ENCODE data around the gene GNAL.
"Not testable (repeated sequence)": the region's sequence is repeated elsewhere in the genome, so short reads cannot be mapped to it uniquely, and the experiment has no call there.

GNAL gene

GRCh38 chr18:11854554-11854953 lies 165.5 kb downstream of the GNAL start:
- DNase-seq = not testable (repeated sequence)

- no peak for DNase-seq
Measured at GRCh38 chr18:11857177-11857887, 168.3 kb downstream of the GNAL start.

GRCh38 chr18:11859282-11859830 lies 170.3 kb downstream of the GNAL start:
- DNase-seq = no peak

- DNase-seq = no peak
Measured at GRCh38 chr18:11859903-11860407, 170.9 kb downstream of the GNAL start.

- no peak for DNase-seq
Measured at GRCh38 chr18:11860594-11861450, 171.8 kb downstream of the GNAL start.

- no peak for DNase-seq
Measured at GRCh38 chr18:11861583-11862288, 172.7 kb downstream of the GNAL start.

GRCh38 chr18:11862468-11863137 lies 173.5 kb downstream of the GNAL start:
- DNase-seq = no peak

- no peak for DNase-seq
Measured at GRCh38 chr18:11864471-11864870, 175.4 kb downstream of the GNAL start.

- no peak for DNase-seq
Measured at GRCh38 chr18:11865071-11865470, 176.0 kb downstream of the GNAL start.

- no peak for DNase-seq
Measured at GRCh38 chr18:11866329-11866728, 177.3 kb downstream of the GNAL start.

GRCh38 chr18:11866764-11867163 lies 177.7 kb downstream of the GNAL start:
- DNase-seq = no peak

GRCh38 chr18:11868230-11868629 lies 179.2 kb downstream of the GNAL start:
- DNase-seq = no peak

- DNase-seq = no peak
Measured at GRCh38 chr18:11871501-11871900, 182.4 kb downstream of the GNAL start.

- peak; percentile 11 for DNase-seq
Measured at GRCh38 chr18:11872479-11873136, 183.5 kb downstream of the GNAL start.

GRCh38 chr18:11873670-11874340 lies 184.7 kb downstream of the GNAL start:
- no peak for DNase-seq

GRCh38 chr18:11874676-11875075 lies 185.6 kb downstream of the GNAL start:
- DNase-seq = no peak

- DNase-seq = no peak
Measured at GRCh38 chr18:11877497-11878135, 188.6 kb downstream of the GNAL start.

GRCh38 chr18:11880586-11881304 lies 191.7 kb downstream of the GNAL start:
- no peak for DNase-seq

- DNase-seq = no peak
Measured at GRCh38 chr18:11882636-11883035, 193.6 kb downstream of the GNAL start.

GRCh38 chr18:11883153-11883552 lies 194.1 kb downstream of the GNAL start:
- DNase-seq = no peak

All from COR-L47 (cell line).